Fibroblast of pulmonary artery (primary cell): Measurements from ENCODE around the gene NCF2.

Experiments used
- DNase-seq: peaks from one replicate; pipeline ENCODE4 v3.0.0-alpha.2; 2010; ENCODE audit warnings: low read depth
- H3K4me3 ChIP-seq: replicated peaks from 2 replicates; pipeline ENCODE4 v1.5.1; 2011; ENCODE audit warnings: low read depth, mild to moderate bottlenecking, control low read depth, low read length, moderate library complexity
- TF ChIP-seq, protein P1 (sequence below): IDR thresholded peaks from 2 replicates; pipeline ENCODE4 v1.5.1; 2011; ENCODE audit warnings: mild to moderate bottlenecking, control low read depth, low read length, inconsistent platforms; ENCODE audit errors: missing control alignments

The NCF2 gene

DNA sequence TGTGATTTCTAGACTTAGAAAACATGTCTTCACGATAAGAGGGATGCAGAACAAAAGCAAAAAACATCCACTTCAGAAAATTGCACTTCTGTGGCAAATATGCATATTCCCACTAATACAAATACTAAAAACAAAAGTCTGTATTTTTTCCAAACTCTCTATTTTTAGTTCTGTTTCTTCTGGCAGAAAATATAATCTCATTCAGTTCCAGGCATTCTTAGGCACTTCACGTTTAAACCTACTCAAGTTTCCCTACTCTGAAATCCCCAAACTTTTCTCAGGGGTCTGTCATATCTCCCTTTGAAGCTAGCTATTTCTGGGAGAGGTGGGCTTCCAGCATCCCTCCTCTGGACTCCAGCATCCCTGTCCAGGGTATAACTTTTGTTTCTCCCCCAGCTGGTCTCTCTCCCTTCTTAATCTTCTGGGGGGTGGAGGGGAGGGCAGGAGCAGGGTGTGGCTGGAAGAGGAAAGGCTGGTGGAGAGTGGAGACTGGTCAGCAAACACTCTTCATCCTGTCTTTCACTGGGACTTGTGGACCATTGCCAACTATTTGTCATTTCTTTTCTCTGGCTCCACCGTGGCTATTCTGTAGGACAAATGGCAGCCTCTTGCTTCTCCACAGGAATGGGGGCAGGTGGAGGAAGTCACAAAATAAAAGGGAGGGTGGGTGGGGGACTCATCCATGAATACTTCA lies 19.6 kb upstream of the NCF2 start:
- peak; percentile 41 for DNase-seq

DNA sequence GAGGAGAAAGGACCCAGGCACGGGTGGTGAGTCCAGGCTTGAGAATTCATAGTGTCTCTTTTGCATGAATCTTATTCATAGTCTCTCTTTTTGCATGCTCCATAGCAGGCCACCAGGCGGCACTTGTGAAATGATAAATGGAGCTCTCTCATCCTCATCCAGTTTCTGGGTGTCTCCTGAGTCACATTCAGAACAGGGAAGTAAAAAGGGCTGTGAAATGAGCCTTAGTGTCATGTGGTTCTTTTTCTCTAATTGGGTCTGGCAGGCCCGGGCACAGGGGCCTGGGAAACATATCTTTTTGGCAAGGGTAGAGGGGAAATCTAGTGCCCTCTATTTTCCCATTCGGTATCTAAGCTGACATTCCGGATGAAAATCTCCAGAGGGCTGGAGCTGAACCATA lies 19.1 kb upstream of the NCF2 start:
- TF ChIP-seq, protein P1, sequence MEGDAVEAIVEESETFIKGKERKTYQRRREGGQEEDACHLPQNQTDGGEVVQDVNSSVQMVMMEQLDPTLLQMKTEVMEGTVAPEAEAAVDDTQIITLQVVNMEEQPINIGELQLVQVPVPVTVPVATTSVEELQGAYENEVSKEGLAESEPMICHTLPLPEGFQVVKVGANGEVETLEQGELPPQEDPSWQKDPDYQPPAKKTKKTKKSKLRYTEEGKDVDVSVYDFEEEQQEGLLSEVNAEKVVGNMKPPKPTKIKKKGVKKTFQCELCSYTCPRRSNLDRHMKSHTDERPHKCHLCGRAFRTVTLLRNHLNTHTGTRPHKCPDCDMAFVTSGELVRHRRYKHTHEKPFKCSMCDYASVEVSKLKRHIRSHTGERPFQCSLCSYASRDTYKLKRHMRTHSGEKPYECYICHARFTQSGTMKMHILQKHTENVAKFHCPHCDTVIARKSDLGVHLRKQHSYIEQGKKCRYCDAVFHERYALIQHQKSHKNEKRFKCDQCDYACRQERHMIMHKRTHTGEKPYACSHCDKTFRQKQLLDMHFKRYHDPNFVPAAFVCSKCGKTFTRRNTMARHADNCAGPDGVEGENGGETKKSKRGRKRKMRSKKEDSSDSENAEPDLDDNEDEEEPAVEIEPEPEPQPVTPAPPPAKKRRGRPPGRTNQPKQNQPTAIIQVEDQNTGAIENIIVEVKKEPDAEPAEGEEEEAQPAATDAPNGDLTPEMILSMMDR, result peak; percentile 71
- DNase-seq, result peak; percentile 72
- no peak overlapping the region for H3K4me3 ChIP-seq

More for the DNA sequence above, 19.6 kb upstream of the NCF2 start:
- TF ChIP-seq, protein P1, result no peak
- H3K4me3 ChIP-seq, result no peak overlapping the region

DNA sequence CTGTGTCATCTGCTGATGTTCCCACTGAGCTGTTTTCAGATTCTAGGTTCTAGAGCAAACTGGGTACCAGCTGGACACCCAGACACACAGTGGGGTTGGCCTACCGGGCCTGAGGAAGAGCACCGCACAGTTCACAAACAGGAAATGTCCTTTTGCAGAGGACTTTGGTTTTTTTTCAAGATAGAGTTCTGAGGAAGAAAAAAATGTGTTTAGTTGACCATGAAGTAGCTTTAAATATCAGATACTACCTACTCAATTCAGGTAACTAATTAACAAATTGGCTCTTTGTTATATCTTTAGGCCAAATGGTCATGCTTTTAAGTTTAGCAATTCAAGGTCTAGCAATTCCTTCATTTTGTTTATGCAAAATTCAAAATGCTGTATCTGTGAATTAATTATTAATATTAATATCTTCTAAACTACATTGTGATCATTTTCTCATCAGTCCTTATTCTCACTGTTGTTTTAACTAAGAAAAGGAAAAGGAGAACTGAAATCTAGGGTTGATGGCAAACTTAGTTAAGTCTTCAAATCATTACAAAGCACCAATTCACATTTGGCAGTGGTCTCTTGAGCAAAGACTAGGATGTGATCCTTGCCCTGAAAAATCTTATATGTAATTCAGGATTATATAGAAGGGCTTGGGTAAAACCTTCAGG lies 17.2 kb upstream of the NCF2 start:
- TF ChIP-seq, protein P1, result no peak
- DNase-seq, result no peak
- H3K4me3 ChIP-seq, result no peak overlapping the region

DNA sequence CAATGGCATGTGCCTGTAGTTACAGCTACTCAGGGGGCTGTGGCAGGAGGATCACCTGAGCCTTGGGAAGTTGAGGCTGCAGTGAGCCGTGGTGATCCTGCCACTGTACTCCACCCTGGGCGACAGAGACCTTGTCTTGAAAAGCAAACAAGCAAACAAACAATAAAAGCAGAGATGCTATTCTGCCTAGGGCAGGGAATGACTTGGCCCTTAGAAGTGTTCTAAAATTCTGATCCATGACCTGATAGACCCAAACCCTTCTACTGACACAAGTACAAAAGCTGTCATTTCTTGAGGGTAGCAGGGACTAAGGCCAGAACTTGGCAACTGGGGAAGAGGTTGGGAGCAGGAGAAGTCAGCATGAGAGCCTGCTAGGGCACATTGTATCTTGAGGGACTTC lies 15.6 kb upstream of the NCF2 start:
- no peak overlapping the region for H3K4me3 ChIP-seq
- no peak for DNase-seq
- TF ChIP-seq, protein P1, result no peak

DNA sequence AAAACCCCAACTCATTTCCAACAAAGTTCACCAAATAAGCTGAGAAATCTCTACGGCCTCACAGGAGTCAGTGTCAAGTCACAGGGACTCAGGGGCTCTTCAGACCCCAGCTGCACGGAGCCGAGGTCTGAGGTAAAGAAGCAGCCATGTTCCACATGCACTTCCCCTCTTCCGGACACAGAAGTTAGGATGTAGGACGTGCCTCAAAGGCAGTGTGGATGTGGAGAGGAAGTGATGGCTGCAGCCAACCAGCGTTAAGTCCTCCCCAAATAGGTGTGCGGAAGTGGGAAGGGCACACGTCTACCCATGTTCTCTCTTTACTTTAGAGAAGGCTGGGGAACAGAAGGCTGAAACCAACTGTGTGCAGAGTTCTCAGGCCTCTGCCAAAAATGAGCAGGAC lies 14.6 kb upstream of the NCF2 start:
- DNase-seq, result no peak
- TF ChIP-seq, protein P1, result no peak
- no peak overlapping the region for H3K4me3 ChIP-seq

DNA sequence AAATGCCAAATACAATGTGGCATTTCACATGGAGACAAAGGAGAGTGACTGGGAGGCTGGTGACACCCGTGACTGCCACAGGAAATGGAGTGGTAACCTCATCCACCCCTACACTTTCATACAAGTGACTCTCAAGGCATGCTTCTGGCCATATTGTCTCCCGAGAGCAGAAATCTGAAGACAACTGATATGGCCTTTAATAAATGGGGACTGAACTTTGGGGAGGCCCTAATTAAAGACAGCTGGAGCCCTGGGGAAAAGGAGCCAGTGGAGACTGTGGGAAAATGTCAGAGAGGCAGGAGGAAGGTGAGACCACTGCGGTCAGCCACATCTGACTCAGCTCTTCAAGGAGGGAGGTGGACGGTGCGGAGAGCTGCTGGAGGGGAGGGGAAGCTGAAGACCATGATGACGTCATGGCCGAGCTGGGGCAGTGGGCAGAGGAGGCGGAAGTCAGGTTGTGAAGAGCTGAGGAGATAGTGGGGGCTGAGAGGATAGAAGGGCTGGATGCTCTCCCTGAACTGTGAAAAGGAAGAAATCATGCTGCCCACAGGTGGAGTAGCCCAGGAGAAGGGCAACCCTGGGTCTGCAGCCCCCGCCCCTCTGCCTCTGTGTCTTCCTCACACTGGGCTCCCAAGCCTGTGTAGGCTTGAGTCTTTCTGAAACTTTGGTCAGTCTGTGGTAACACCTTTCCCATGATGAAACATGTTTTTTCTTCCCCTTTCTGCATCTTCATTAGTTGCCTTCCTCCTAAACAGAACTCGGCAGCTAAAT lies 14.0 kb upstream of the NCF2 start:
- no peak overlapping the region for H3K4me3 ChIP-seq
- TF ChIP-seq, protein P1, result no peak
- DNase-seq, result peak; percentile 67
